ENCODE data around the gene NUB1.
"Not testable (repeated sequence)": the region's sequence is repeated elsewhere in the genome, so short reads cannot be mapped to it uniquely, and the experiment has no call there.

Gene NUB1, protein sequence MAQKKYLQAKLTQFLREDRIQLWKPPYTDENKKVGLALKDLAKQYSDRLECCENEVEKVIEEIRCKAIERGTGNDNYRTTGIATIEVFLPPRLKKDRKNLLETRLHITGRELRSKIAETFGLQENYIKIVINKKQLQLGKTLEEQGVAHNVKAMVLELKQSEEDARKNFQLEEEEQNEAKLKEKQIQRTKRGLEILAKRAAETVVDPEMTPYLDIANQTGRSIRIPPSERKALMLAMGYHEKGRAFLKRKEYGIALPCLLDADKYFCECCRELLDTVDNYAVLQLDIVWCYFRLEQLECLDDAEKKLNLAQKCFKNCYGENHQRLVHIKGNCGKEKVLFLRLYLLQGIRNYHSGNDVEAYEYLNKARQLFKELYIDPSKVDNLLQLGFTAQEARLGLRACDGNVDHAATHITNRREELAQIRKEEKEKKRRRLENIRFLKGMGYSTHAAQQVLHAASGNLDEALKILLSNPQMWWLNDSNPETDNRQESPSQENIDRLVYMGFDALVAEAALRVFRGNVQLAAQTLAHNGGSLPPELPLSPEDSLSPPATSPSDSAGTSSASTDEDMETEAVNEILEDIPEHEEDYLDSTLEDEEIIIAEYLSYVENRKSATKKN

GRCh38 chr7:151341357-151342101, at the start of gene NUB1:
Gene NUB1, plus strand, starts transcription at chr7:151341812. Its CDS starts 3,538 bp downstream, at chr7:151345350.
- DNase-seq = peak; percentile 54

GRCh38 chr7:151292850-151293249, 48.8 kb upstream of the NUB1 start:
- no peak for DNase-seq

- DNase-seq = no peak
Observed at GRCh38 chr7:151296202-151296992, 45.2 kb upstream of the NUB1 start.

DNA sequence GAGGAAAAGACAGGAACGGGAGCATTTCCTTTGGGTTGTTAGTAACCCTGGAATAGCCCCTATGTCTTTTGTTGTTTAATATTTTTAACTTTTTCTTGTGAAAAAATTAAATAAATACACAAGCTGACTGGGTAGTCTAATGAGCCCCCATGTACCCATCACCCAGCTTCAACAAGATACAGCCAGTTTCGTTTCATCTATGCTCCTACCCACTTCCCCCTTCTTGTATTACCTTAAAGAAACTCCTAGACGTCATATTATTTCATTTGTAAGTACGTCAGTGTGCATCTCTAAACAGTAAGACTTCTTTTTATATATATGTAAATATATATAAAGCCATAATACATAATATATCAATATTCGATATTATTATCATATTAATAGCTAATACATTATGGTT, 42.8 kb upstream of the NUB1 start:
- DNase-seq = no peak

GRCh38 chr7:151299530-151299929, 42.1 kb upstream of the NUB1 start:
- DNase-seq = no peak

DNA sequence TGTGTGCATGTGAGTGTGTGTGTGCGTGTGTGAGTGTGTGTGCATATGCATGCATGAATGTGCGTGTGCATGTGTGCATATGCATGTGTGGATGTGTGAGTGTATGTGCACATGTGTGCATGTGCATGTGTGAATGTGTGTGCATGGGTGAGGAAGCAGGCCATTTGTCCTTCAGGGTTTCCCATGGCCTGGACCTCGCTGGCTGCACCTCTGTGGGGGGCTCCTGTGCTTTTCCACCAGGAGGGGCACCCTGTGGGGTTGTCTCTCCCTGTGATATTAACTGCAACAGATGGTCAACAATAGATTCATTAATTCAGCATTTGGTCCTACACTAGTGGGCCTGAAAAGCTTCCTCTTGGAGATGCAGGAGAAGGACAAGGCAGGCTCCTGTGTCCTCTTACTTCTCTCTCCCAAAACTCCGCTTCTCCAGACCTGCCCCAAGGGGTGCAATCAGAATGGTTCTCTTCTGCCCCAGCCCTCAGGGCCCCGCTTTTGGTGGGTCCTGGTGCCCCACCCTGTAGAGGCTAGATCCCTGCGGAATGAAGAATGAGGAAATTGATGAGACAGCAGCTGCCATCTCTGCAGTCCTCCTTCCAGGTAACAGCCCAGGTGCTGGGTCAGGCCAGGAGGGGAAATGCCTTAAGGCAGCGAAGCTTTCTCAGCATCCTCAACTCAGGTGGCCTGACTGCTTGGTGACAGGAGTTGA, 41.5 kb upstream of the NUB1 start:
- DNase-seq = no peak

- no peak for DNase-seq
Observed at GRCh38 chr7:151301471-151302462, 39.8 kb upstream of the NUB1 start.

- not testable (repeated sequence) for DNase-seq
Observed at GRCh38 chr7:151304251-151304650, 37.4 kb upstream of the NUB1 start.

GRCh38 chr7:151304856-151305255, 36.8 kb upstream of the NUB1 start:
- no peak for DNase-seq

GRCh38 chr7:151306374-151306773, 35.2 kb upstream of the NUB1 start:
- DNase-seq = no peak

- no peak for DNase-seq
Observed at GRCh38 chr7:151306860-151307259, 34.8 kb upstream of the NUB1 start.

DNA sequence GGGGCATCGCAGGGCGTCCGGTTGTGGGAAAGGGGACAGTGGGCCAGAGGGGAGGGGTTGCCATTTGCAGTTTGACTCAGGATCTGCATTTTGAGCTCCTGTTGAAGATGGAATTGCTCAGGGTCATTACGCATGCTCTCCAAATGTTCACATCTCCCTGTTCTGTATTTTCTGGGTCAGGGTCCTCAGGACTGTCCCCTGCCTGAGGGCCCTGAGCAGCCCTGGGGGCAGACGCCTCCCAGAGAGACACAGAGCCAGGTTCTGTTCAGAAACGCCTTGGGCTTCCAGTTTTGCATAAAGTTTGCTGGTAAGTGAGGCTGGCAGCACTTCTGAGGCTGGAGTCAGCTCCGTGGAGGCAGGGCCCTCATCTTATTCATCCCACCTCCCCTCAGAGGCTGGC, 34.1 kb upstream of the NUB1 start:
- no peak for DNase-seq

GRCh38 chr7:151308256-151308655, 33.4 kb upstream of the NUB1 start:
- DNase-seq = no peak

GRCh38 chr7:151308791-151309190, 32.8 kb upstream of the NUB1 start:
- no peak for DNase-seq

DNA sequence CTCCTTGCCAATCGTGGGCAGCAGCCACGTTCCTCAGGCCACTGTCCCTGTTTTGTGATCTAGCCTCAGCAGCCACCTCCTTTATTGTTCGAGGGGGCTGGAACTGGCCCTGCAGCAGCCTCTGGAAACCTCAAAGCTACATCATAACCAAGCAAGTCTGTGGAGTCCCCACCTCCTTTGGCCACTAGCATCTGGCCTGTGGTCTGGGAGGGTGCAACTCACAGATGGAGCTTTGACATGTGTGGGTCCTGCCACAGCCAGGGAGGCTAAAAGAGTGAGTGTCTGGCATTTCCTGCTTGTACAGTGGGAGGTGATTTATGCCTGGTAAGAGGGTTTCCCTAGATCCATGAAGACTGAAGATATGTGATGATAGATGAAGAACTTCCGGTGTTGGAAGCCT, 32.3 kb upstream of the NUB1 start:
- DNase-seq = no peak

GRCh38 chr7:151310578-151310977, 31.0 kb upstream of the NUB1 start:
- DNase-seq = no peak

- no peak for DNase-seq
Observed at GRCh38 chr7:151311294-151311864, 30.2 kb upstream of the NUB1 start.

GRCh38 chr7:151312356-151312755, 29.3 kb upstream of the NUB1 start:
- DNase-seq = no peak

DNA sequence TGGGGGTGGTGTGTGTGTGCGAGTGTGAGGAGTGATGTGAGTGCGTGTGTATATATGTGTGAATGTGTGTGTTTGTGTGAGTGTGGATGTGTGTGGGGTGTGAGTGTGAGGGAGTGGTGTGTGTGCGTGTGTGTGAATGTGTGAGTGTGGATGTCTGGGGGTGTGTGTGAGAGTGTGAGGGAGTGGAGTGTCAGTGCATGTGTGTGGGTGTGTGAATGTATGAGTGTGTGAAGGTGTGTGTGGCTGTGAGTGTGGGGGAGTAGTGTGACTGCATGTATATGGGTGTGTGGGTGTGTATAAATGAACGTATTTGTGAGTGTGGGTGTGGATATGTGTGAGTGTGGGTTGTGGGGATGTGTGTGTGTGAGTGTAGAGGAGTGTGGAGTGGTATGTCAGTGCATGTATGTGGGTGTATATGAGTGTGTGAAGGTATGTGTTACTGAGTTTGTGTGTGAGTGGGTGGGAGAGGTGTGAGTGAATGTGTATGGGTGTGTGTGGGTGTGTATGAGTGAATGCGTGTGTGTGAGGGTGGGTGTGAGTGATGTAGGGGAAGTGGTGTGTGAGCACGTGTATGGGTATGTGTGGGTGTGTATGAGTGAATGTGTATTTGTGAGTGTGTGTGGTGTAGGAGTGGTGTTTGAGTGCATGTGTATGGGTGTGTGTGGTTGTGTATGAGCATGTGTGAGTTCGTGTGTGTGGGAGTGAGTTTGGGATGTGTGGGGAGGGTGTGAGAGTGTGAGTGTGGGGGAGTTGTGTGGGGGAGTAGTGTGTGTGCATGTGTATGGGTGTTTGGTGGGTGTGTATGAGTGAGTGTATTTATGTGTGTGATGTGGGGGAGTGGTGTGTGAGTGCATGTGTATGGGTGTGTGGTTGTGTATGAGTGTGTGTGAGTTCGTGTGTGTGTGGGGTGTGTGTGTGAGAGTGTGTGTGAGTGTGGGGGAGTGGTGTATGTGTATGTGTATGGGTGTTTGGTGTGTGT, 28.5 kb upstream of the NUB1 start:
- no peak for DNase-seq

Data from SHP77 treated with DMSO at 0.1 percent for 48 hours (cell line).